HEK293 (cell line): Measurements from ENCODE around the gene USP50.

Source experiments
- CTCF ChIA-PET: fragments of 350-600 bp; formaldehyde crosslinking; extraction: SDS; loops from one replicate; lab custom pipeline; 2021; ENCODE audit warnings: antibody characterized with exemption; lab: Yijun Ruan, JAX
- POLR2A ChIA-PET: fragments of 300-600 bp; formaldehyde crosslinking; extraction: SDS; loops from one replicate; lab custom pipeline; 2020; ENCODE audit warnings: antibody characterized with exemption, inconsistent platforms; lab: Yijun Ruan, JAX
- H3K27ac ChIP-seq: fragments of 200-500 bp; sonication (Bioruptor generic); 2 replicates; pipeline ENCODE4 v1.5.1; 2014; ENCODE audit warnings: low read depth, low read length, control low read depth, inconsistent platforms; ENCODE audit errors: extremely low read depth
- H3K36me3 ChIP-seq, 2 experiments: fragments of 200-500 bp in 1 of 2; sonication (Bioruptor generic) in 1 of 2; 1 replicate in 1 of 2; 2 replicates in 1 of 2; pipeline ENCODE4 v1.5.1; 2014 to 2017; ENCODE audit warnings: inconsistent platforms in 2 of 2, low read length in 2 of 2; ENCODE audit not compliant: control insufficient read depth in 2 of 2, insufficient read depth in 1 of 2
- H3K4me1 ChIP-seq: fragments of 200-500 bp; sonication (Bioruptor generic); 2 replicates; pipeline ENCODE4 v1.5.1; 2014; ENCODE audit warnings: mild to moderate bottlenecking, low read length, inconsistent platforms; ENCODE audit not compliant: control insufficient read depth, insufficient read depth
- H3K4me3 ChIP-seq: 2 replicates; pipeline ENCODE4 v1.5.1; 2011; ENCODE audit warnings: low read depth, mild to moderate bottlenecking, control low read depth, low read length, moderate library complexity
- H3K9me3 ChIP-seq: fragments of 200-500 bp; sonication (Bioruptor generic); 2 replicates; pipeline ENCODE4 v1.5.1; 2014; ENCODE audit warnings: low read depth, low read length, inconsistent platforms; ENCODE audit not compliant: control insufficient read depth, insufficient read depth
- BCL11A ChIP-seq: fragments of 450-650 bp; formaldehyde crosslinking; IDR thresholded peaks from 2 replicates; pipeline ENCODE4 v1.5.1; 2016; ENCODE audit warnings: low read depth, missing biosample characterization, missing genetic modification characterization
- IKZF3 ChIP-seq: fragments of 450-650 bp; IDR thresholded peaks from 2 replicates; pipeline ENCODE4 v1.5.0; 2018; ENCODE audit warnings: missing biosample characterization, mild to moderate bottlenecking, missing genetic modification characterization, moderate library complexity
- KLF10 ChIP-seq: fragments of 450-650 bp; IDR thresholded peaks from 2 replicates; pipeline ENCODE4 v1.5.1; 2018; ENCODE audit warnings: missing biosample characterization, mild to moderate bottlenecking, missing genetic modification characterization
- MEIS1 ChIP-seq: sonication (generic); formaldehyde crosslinking; IDR thresholded peaks from 2 replicates; pipeline ENCODE4 v1.8.1; 2022; ENCODE audit warnings: missing genetic modification reagents, mild to moderate bottlenecking, borderline replicate concordance
- MYNN ChIP-seq: fragments of 450-650 bp; formaldehyde crosslinking; IDR thresholded peaks from 2 replicates; pipeline ENCODE4 v1.5.1; 2016; ENCODE audit warnings: missing biosample characterization, missing genetic modification characterization, borderline replicate concordance
- MZF1 ChIP-seq: fragments of 450-650 bp; formaldehyde crosslinking; IDR thresholded peaks from 2 replicates; pipeline ENCODE4 v1.5.1; 2017; ENCODE audit warnings: missing biosample characterization, missing genetic modification characterization, borderline replicate concordance
- PRDM4 ChIP-seq: fragments of 450-650 bp; formaldehyde crosslinking; IDR thresholded peaks from 2 replicates; pipeline ENCODE4 v1.5.1; 2017; ENCODE audit warnings: missing biosample characterization, missing genetic modification characterization
- YY1 ChIP-seq: fragments of 450-650 bp; formaldehyde crosslinking; IDR thresholded peaks from 2 replicates; pipeline ENCODE4 v1.5.1; 2018; ENCODE audit warnings: missing biosample characterization, missing genetic modification characterization
- ZBTB21 ChIP-seq: fragments of 450-650 bp; formaldehyde crosslinking; IDR thresholded peaks from 2 replicates; pipeline ENCODE4 v1.5.1; 2017; ENCODE audit warnings: missing biosample characterization, missing genetic modification characterization
- ZNF133 ChIP-seq: fragments of 450-650 bp; formaldehyde crosslinking; IDR thresholded peaks from 2 replicates; pipeline ENCODE4 v1.5.1; 2016; ENCODE audit warnings: missing biosample characterization, missing genetic modification characterization
- ZNF175 ChIP-seq: fragments of 450-650 bp; formaldehyde crosslinking; IDR thresholded peaks from 2 replicates; pipeline ENCODE4 v1.5.1; 2016; ENCODE audit warnings: missing biosample characterization, missing genetic modification characterization
- ZNF18 ChIP-seq: fragments of 450-650 bp; formaldehyde crosslinking; IDR thresholded peaks from 2 replicates; pipeline ENCODE4 v1.5.1; 2016; ENCODE audit warnings: missing biosample characterization, missing genetic modification characterization
- ZNF214 ChIP-seq: fragments of 450-650 bp; formaldehyde crosslinking; IDR thresholded peaks from 2 replicates; pipeline ENCODE4 v1.5.1; 2017; ENCODE audit warnings: missing biosample characterization, mild to moderate bottlenecking, missing genetic modification characterization, borderline replicate concordance
- ZNF354C ChIP-seq: fragments of 450-650 bp; formaldehyde crosslinking; IDR thresholded peaks from 2 replicates; pipeline ENCODE4 v1.5.1; 2016; ENCODE audit warnings: missing biosample characterization, missing genetic modification characterization, low read depth, borderline replicate concordance
- ZNF37A ChIP-seq: fragments of 450-650 bp; IDR thresholded peaks from 2 replicates; pipeline ENCODE4 v1.5.1; 2018; ENCODE audit warnings: missing biosample characterization, missing genetic modification characterization
- ZNF391 ChIP-seq: fragments of 450-650 bp; formaldehyde crosslinking; IDR thresholded peaks from 2 replicates; pipeline ENCODE4 v1.5.1; 2016; ENCODE audit warnings: low read depth, missing biosample characterization, missing genetic modification characterization, borderline replicate concordance
- ZNF510 ChIP-seq: fragments of 450-650 bp; formaldehyde crosslinking; IDR thresholded peaks from 2 replicates; pipeline ENCODE4 v1.5.1; 2018; ENCODE audit warnings: mild to moderate bottlenecking, missing genetic modification characterization, missing biosample characterization; ENCODE audit not compliant: insufficient replicate concordance
- ZNF549 ChIP-seq: fragments of 450-650 bp; IDR thresholded peaks from 2 replicates; pipeline ENCODE4 v1.5.1; 2018; ENCODE audit warnings: missing biosample characterization, missing genetic modification characterization, mild to moderate bottlenecking, inconsistent platforms, moderate library complexity
- ZNF610 ChIP-seq: fragments of 450-650 bp; formaldehyde crosslinking; IDR thresholded peaks from 2 replicates; pipeline ENCODE4 v1.5.1; 2016; ENCODE audit warnings: missing biosample characterization, missing genetic modification characterization, borderline replicate concordance
- ZNF621 ChIP-seq: fragments of 450-650 bp; formaldehyde crosslinking; IDR thresholded peaks from 2 replicates; pipeline ENCODE4 v1.5.1; 2017; ENCODE audit warnings: missing biosample characterization, missing genetic modification characterization
- ZNF654 ChIP-seq: fragments of 450-650 bp; formaldehyde crosslinking; IDR thresholded peaks from 2 replicates; pipeline ENCODE4 v1.5.1; 2016; ENCODE audit warnings: low read depth, missing biosample characterization, missing genetic modification characterization
- ZNF660 ChIP-seq: fragments of 450-650 bp; IDR thresholded peaks from 2 replicates; pipeline ENCODE4 v1.5.1; 2018; ENCODE audit warnings: missing biosample characterization, mild to moderate bottlenecking, missing genetic modification characterization
- ZNF692 ChIP-seq: fragments of 450-650 bp; formaldehyde crosslinking; IDR thresholded peaks from 2 replicates; pipeline ENCODE4 v1.5.1; 2016; ENCODE audit warnings: missing biosample characterization, missing genetic modification characterization
- ZNF701 ChIP-seq: fragments of 450-650 bp; formaldehyde crosslinking; IDR thresholded peaks from 2 replicates; pipeline ENCODE4 v1.5.1; 2016; ENCODE audit warnings: missing biosample characterization, missing genetic modification characterization
- ZSCAN5A ChIP-seq: fragments of 450-650 bp; formaldehyde crosslinking; IDR thresholded peaks from 2 replicates; pipeline ENCODE4 v1.5.1; 2016; ENCODE audit warnings: missing biosample characterization, missing genetic modification characterization

Gene USP50

GRCh38 chr15:50476143-50476542, 70.3 kb downstream of the USP50 start:
- ChIA-PET CTCF (no interaction called here), POLR2A (no interaction called here)
- no peaks in the 10 kb centered on the region for H3K9me3 ChIP-seq
- no peak overlapping the region for H3K27ac ChIP-seq
- peaks cover 18 to 49% of the 10 kb centered on the region in 2 experiments for H3K36me3 ChIP-seq
- TF ChIP-seq ZNF391 (tag by site-specific recombination): no peak
- TF ChIP-seq ZNF354C (tag by site-specific recombination): no peak
- no peak for TF ChIP-seq BCL11A (tag by site-specific recombination)
- no peak for TF ChIP-seq ZSCAN5A
- no peak for TF ChIP-seq ZNF621 (tag by site-specific recombination)
- no peak for TF ChIP-seq MEIS1 (CRISPR knock-in tag)
- TF ChIP-seq ZNF701 (tag by site-specific recombination): no peak
- TF ChIP-seq ZNF510 (tag by site-specific recombination): no peak
- no peak for TF ChIP-seq ZNF654 (tag by site-specific recombination)
- no peak for TF ChIP-seq ZBTB21 (tag by site-specific recombination)
- no peak for TF ChIP-seq ZNF18 (tag by site-specific recombination)
- no peak for TF ChIP-seq ZNF133
- H3K4me3 ChIP-seq: no peak overlapping the region
- H3K4me1 ChIP-seq: no peaks in the 10 kb centered on the region

GRCh38 chr15:50471072-50471471, 75.4 kb downstream of the USP50 start:
- POLR2A ChIA-PET: no interaction called here

More at GRCh38 chr15:50471072-50471471, 75.4 kb downstream of the USP50 start:
- TF ChIP-seq ZNF37A (tag by site-specific recombination): no peak
- TF ChIP-seq ZNF610: no peak
- no peak for TF ChIP-seq ZNF214 (tag by site-specific recombination)
- TF ChIP-seq ZNF549: no peak
- TF ChIP-seq PRDM4 (tag by site-specific recombination): no peak
- no peak for TF ChIP-seq ZNF692 (tag by site-specific recombination)
- TF ChIP-seq MYNN: no peak
- TF ChIP-seq ZNF660 (tag by site-specific recombination): no peak
- TF ChIP-seq IKZF3: no peak
- TF ChIP-seq ZNF175 (tag by site-specific recombination): no peak
- no peak for TF ChIP-seq KLF10 (tag by site-specific recombination)
- no peak for TF ChIP-seq MZF1
- no peak for TF ChIP-seq YY1 (tag by site-specific recombination)
- CTCF ChIA-PET: no interaction called here
- no peak overlapping the region for H3K27ac ChIP-seq
- H3K4me1 ChIP-seq: no peaks in the 10 kb centered on the region
- H3K36me3 ChIP-seq: peaks cover 18 to 24% of the 10 kb centered on the region in 2 experiments
- H3K4me3 ChIP-seq: no peak overlapping the region
- H3K9me3 ChIP-seq: no peaks in the 10 kb centered on the region
